Measurements from ENCODE around the gene RALGPS1. TPM values are rescaled to one million over a fixed set of nuclear protein-coding genes. Genes with fewer than 3 reads are reported as not detected.

Gene RALGPS1
- total RNA-seq, 1 experiment from 2014 or later, result 8.2 TPM

GRCh38 chr9:126879288-126879687 lies 35.3 kb upstream of the RALGPS1 start:
- Histone ChIP-seq H3K4me3 (ENCODE audit: low read length) (no peak overlapping the region), H3K36me3 (ENCODE audit: insufficient read depth, low read length) (no peaks in the 10 kb centered on the region), H3K27me3 (ENCODE audit: low read length) (no peaks in the 10 kb centered on the region), H3K9ac (ENCODE audit: low read length) (no peak overlapping the region), H3K4me1 (ENCODE audit: low read length) (peaks cover 11% of the 10 kb centered on the region), H4K20me1 (ENCODE audit: insufficient read depth, low read depth, low read length) (peaks cover 10% of the 10 kb centered on the region; the same call in 1 of the 2 replicates), H3K9me2 (replicated peaks; ENCODE audit: insufficient read depth, low read length) (no peaks in the 10 kb centered on the region), H3K9me3 (ENCODE audit: low read length) (no peaks in the 10 kb centered on the region), H3K4me2 (ENCODE audit: low read depth, low read length, poor library complexity, severe bottlenecking) (no peak overlapping the region), H3K79me2 (ENCODE audit: low read length) (peaks cover 25% of the 10 kb centered on the region; the same call in 1 of the 2 replicates), H2AFZ (ENCODE audit: low read length) (no peak overlapping the region), H3K27ac (ENCODE audit: low read length) (no peak overlapping the region)
- DNase-seq, result no peak

GRCh38 chr9:126880226-126880946 lies 34.2 kb upstream of the RALGPS1 start:
- Histone ChIP-seq H3K27ac (ENCODE audit: low read length) (no peak overlapping the region), H3K4me3 (ENCODE audit: low read length) (no peak overlapping the region), H3K27me3 (ENCODE audit: low read length) (no peaks in the 10 kb centered on the region), H4K20me1 (ENCODE audit: insufficient read depth, low read depth, low read length) (peaks cover 4% of the 10 kb centered on the region; the same call in 1 of the 2 replicates), H3K4me1 (ENCODE audit: low read length) (peaks cover 4% of the 10 kb centered on the region), H2AFZ (ENCODE audit: low read length) (no peak overlapping the region), H3K79me2 (ENCODE audit: low read length) (peaks cover 17% of the 10 kb centered on the region; the same call in 1 of the 2 replicates), H3K4me2 (ENCODE audit: low read depth, low read length, poor library complexity, severe bottlenecking) (no peak overlapping the region), H3K9me3 (ENCODE audit: low read length) (no peaks in the 10 kb centered on the region), H3K36me3 (ENCODE audit: insufficient read depth, low read length) (no peaks in the 10 kb centered on the region), H3K9me2 (replicated peaks; ENCODE audit: insufficient read depth, low read length) (no peaks in the 10 kb centered on the region), H3K9ac (ENCODE audit: low read length) (no peak overlapping the region)
- DNase-seq, result no peak

GRCh38 chr9:126880947-126881332 lies 33.6 kb upstream of the RALGPS1 start:
- H4K20me1 ChIP-seq (ENCODE audit: insufficient read depth, low read depth, low read length), result peaks cover 4% of the 10 kb centered on the region; the same call in 1 of the 2 replicates
- H3K27ac ChIP-seq (ENCODE audit: low read length), result no peak overlapping the region
- no peaks in the 10 kb centered on the region for H3K36me3 ChIP-seq (ENCODE audit: insufficient read depth, low read length)
- H3K27me3 ChIP-seq (ENCODE audit: low read length), result no peaks in the 10 kb centered on the region
- no peak for DNase-seq
- H3K9ac ChIP-seq (ENCODE audit: low read length), result no peak overlapping the region
- H3K4me2 ChIP-seq (ENCODE audit: low read depth, low read length, poor library complexity, severe bottlenecking), result no peak overlapping the region
- H3K4me3 ChIP-seq (ENCODE audit: low read length), result no peak overlapping the region
- H3K79me2 ChIP-seq (ENCODE audit: low read length), result peaks cover 12% of the 10 kb centered on the region; the same call in 1 of the 2 replicates
- no peaks in the 10 kb centered on the region for H3K9me3 ChIP-seq (ENCODE audit: low read length)
- no peaks in the 10 kb centered on the region for H3K9me2 ChIP-seq (replicated peaks; ENCODE audit: insufficient read depth, low read length)
- no peaks in the 10 kb centered on the region for H3K4me1 ChIP-seq (ENCODE audit: low read length)
- H2AFZ ChIP-seq (ENCODE audit: low read length), result no peak overlapping the region

DNA sequence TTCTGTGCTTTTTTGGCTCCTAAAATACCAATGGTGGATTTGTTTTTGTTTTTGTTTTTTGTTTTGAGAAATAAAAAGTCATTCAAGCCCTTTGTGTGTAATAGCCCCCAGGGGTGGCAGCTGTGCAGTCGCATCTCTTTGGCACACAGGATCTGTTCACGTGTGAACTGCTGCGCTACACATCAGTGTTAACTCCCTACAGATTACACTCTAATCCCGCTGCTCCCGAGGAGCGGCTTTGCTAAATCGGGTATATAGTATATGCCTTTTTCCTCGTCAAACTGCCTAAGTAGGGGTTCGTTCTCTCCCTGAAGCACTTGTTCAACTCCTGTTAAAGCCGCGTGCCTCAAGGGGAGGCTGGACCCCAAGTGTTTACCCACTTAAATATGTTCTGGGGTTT lies 31.8 kb upstream of the RALGPS1 start:
- DNase-seq, result no peak
- H3K4me2 ChIP-seq (ENCODE audit: low read depth, low read length, poor library complexity, severe bottlenecking), result no peak overlapping the region
- no peaks in the 10 kb centered on the region for H3K9me2 ChIP-seq (replicated peaks; ENCODE audit: insufficient read depth, low read length)
- H3K27me3 ChIP-seq (ENCODE audit: low read length), result no peaks in the 10 kb centered on the region
- no peak overlapping the region for H3K9ac ChIP-seq (ENCODE audit: low read length)
- no peaks in the 10 kb centered on the region for H3K79me2 ChIP-seq (ENCODE audit: low read length)
- H4K20me1 ChIP-seq (ENCODE audit: insufficient read depth, low read depth, low read length), result peaks cover 4% of the 10 kb centered on the region; the same call in 1 of the 2 replicates
- H3K4me1 ChIP-seq (ENCODE audit: low read length), result no peaks in the 10 kb centered on the region
- no peak overlapping the region for H3K4me3 ChIP-seq (ENCODE audit: low read length)
- no peak overlapping the region for H3K27ac ChIP-seq (ENCODE audit: low read length)
- no peaks in the 10 kb centered on the region for H3K9me3 ChIP-seq (ENCODE audit: low read length)
- H2AFZ ChIP-seq (ENCODE audit: low read length), result no peak overlapping the region
- no peaks in the 10 kb centered on the region for H3K36me3 ChIP-seq (ENCODE audit: insufficient read depth, low read length)

DNA sequence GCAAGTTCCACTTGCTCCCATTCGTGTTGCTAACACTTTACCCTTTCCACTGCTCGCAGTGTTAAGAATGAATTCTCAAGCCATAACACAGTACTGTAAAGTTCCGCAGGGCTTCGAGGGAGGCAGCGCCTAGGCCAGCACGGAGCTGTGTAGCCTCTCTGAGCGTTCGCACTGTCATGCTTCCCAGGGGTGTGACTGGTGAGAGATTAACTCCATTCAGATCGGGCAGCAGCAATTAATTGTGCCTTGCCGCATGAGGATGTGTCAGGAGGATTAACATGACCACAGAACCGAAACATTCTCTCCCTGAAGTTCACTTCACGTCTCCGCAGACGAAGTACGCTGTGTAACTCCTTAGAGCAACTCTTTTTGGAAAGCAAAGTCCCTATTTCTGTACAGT lies 30.9 kb upstream of the RALGPS1 start:
- Histone ChIP-seq H3K4me2 (ENCODE audit: low read depth, low read length, poor library complexity, severe bottlenecking) (no peak overlapping the region), H3K79me2 (ENCODE audit: low read length) (no peaks in the 10 kb centered on the region), H3K9ac (ENCODE audit: low read length) (no peak overlapping the region), H2AFZ (ENCODE audit: low read length) (no peak overlapping the region), H3K9me3 (ENCODE audit: low read length) (no peaks in the 10 kb centered on the region), H3K36me3 (ENCODE audit: insufficient read depth, low read length) (no peaks in the 10 kb centered on the region), H3K9me2 (replicated peaks; ENCODE audit: insufficient read depth, low read length) (no peaks in the 10 kb centered on the region), H3K27ac (ENCODE audit: low read length) (no peak overlapping the region), H3K4me1 (ENCODE audit: low read length) (no peaks in the 10 kb centered on the region), H3K4me3 (ENCODE audit: low read length) (no peak overlapping the region), H4K20me1 (ENCODE audit: insufficient read depth, low read depth, low read length) (peaks cover 4% of the 10 kb centered on the region; the same call in 1 of the 2 replicates), H3K27me3 (ENCODE audit: low read length) (no peaks in the 10 kb centered on the region)
- no peak for DNase-seq

GRCh38 chr9:126885131-126885641 lies 29.4 kb upstream of the RALGPS1 start:
- H3K9ac ChIP-seq (ENCODE audit: low read length), result no peak overlapping the region
- DNase-seq, result no peak

GRCh38 chr9:126886034-126886822 lies 28.4 kb upstream of the RALGPS1 start:
- no peak for DNase-seq
- Histone ChIP-seq H3K9ac (ENCODE audit: low read length) (no peak overlapping the region), H3K27me3 (ENCODE audit: low read length) (no peaks in the 10 kb centered on the region), H2AFZ (ENCODE audit: low read length) (no peak overlapping the region), H3K36me3 (ENCODE audit: insufficient read depth, low read length) (no peaks in the 10 kb centered on the region), H3K9me2 (replicated peaks; ENCODE audit: insufficient read depth, low read length) (no peaks in the 10 kb centered on the region), H3K4me1 (ENCODE audit: low read length) (no peaks in the 10 kb centered on the region), H3K4me2 (ENCODE audit: low read depth, low read length, poor library complexity, severe bottlenecking) (no peak overlapping the region), H3K9me3 (ENCODE audit: low read length) (no peaks in the 10 kb centered on the region), H4K20me1 (ENCODE audit: insufficient read depth, low read depth, low read length) (peaks cover 4% of the 10 kb centered on the region; the same call in 1 of the 2 replicates), H3K4me3 (ENCODE audit: low read length) (no peak overlapping the region), H3K79me2 (ENCODE audit: low read length) (no peaks in the 10 kb centered on the region), H3K27ac (ENCODE audit: low read length) (no peak overlapping the region)

More at GRCh38 chr9:126885131-126885641, 29.4 kb upstream of the RALGPS1 start:
- Histone ChIP-seq H2AFZ (ENCODE audit: low read length) (no peak overlapping the region), H3K9me2 (replicated peaks; ENCODE audit: insufficient read depth, low read length) (no peaks in the 10 kb centered on the region), H3K4me2 (ENCODE audit: low read depth, low read length, poor library complexity, severe bottlenecking) (no peak overlapping the region), H3K27ac (ENCODE audit: low read length) (no peak overlapping the region), H3K4me1 (ENCODE audit: low read length) (no peaks in the 10 kb centered on the region), H3K4me3 (ENCODE audit: low read length) (no peak overlapping the region), H3K79me2 (ENCODE audit: low read length) (no peaks in the 10 kb centered on the region), H3K27me3 (ENCODE audit: low read length) (no peaks in the 10 kb centered on the region), H3K36me3 (ENCODE audit: insufficient read depth, low read length) (no peaks in the 10 kb centered on the region), H3K9me3 (ENCODE audit: low read length) (no peaks in the 10 kb centered on the region), H4K20me1 (ENCODE audit: insufficient read depth, low read depth, low read length) (peaks cover 4% of the 10 kb centered on the region; the same call in 1 of the 2 replicates)

- Histone ChIP-seq H2AFZ (ENCODE audit: low read length) (no peak overlapping the region), H3K27me3 (ENCODE audit: low read length) (no peaks in the 10 kb centered on the region), H3K4me1 (ENCODE audit: low read length) (no peaks in the 10 kb centered on the region), H4K20me1 (ENCODE audit: insufficient read depth, low read depth, low read length) (peaks cover 4% of the 10 kb centered on the region; the same call in 1 of the 2 replicates), H3K36me3 (ENCODE audit: insufficient read depth, low read length) (no peaks in the 10 kb centered on the region), H3K4me2 (ENCODE audit: low read depth, low read length, poor library complexity, severe bottlenecking) (no peak overlapping the region), H3K79me2 (ENCODE audit: low read length) (no peaks in the 10 kb centered on the region), H3K9me2 (replicated peaks; ENCODE audit: insufficient read depth, low read length) (no peaks in the 10 kb centered on the region), H3K9me3 (ENCODE audit: low read length) (no peaks in the 10 kb centered on the region), H3K27ac (ENCODE audit: low read length) (no peak overlapping the region), H3K9ac (ENCODE audit: low read length) (no peak overlapping the region), H3K4me3 (ENCODE audit: low read length) (no peak overlapping the region)
- DNase-seq, result no peak
These were observed 27.7 kb upstream of the RALGPS1 start for GRCh38 chr9:126886897-126887296.
